Immature natural killer cell (primary cell): ENCODE data around the gene BICDL2. TPM values are rescaled to one million over a fixed set of nuclear protein-coding genes. Genes with fewer than 3 reads are reported as not detected.

ENCODE experiments used
- DNase-seq, 3 donors: peaks; one replicate each; pipeline ENCODE4 v3.0.0; 2022; ENCODE audit warnings: mixed read lengths in 1 of 3
- H3K27ac Mint-ChIP-seq, 6 donors: one replicate each; pipeline ENCODE4 v1.8.0; 2020; ENCODE audit warnings: mixed read lengths in 6 of 6, mild to moderate bottlenecking in 5 of 6, inconsistent platforms in 4 of 6, moderate library complexity in 3 of 6
- H3K27me3 Mint-ChIP-seq, 3 donors: one replicate each; pipeline ENCODE4 v1.8.0; 2020 to 2021; ENCODE audit warnings: low read depth in 3 of 3, mild to moderate bottlenecking in 3 of 3, mixed read lengths in 3 of 3, moderate library complexity in 3 of 3, inconsistent platforms in 1 of 3
- H3K36me3 Mint-ChIP-seq, 3 donors: one replicate each; pipeline ENCODE4 v1.8.0; 2020; ENCODE audit warnings: mixed read lengths in 3 of 3, inconsistent platforms in 2 of 3, mild to moderate bottlenecking in 2 of 3
- H3K4me1 Mint-ChIP-seq, 2 donors: one replicate each; pipeline ENCODE4 v1.8.0; 2020; ENCODE audit warnings: inconsistent platforms in 2 of 2, mild to moderate bottlenecking in 2 of 2, mixed read lengths in 2 of 2, moderate library complexity in 1 of 2
- H3K4me3 Mint-ChIP-seq, 5 donors: one replicate each; pipeline ENCODE4 v1.8.0; 2020; ENCODE audit warnings: mild to moderate bottlenecking in 5 of 5, mixed read lengths in 5 of 5, inconsistent platforms in 3 of 5, moderate library complexity in 3 of 5
- H3K9me3 Mint-ChIP-seq, 6 donors: one replicate each; pipeline ENCODE4 v1.8.0; 2020; ENCODE audit warnings: mild to moderate bottlenecking in 6 of 6, mixed read lengths in 6 of 6, inconsistent platforms in 4 of 6, moderate library complexity in 3 of 6
- polyA plus RNA-seq, 3 donors: library from polyadenylated mRNA; unstranded; fragments of 300-500 nt; fragmentation: Illumina TruSeq; gene quantifications; one replicate each; pipeline ENCODE4 v1.2.3, GENCODE V29; 2021

Gene BICDL2
- polyA plus RNA-seq, 3 donors from 2014 or later, result not detected

GRCh38 chr16:2981899-2982250 is 54.9 kb downstream of the BICDL2 start:
- H3K27ac Mint-ChIP-seq, result peak overlapping the region in 5 of 6 donors; percentile 29 to 85 (median 73)
- H3K27me3 Mint-ChIP-seq, result peaks cover 2 to 6% (median 3%) of the 10 kb centered on the region in 3 donors
- peaks cover 15 to 18% of the 10 kb centered on the region in 2 donors for H3K4me1 Mint-ChIP-seq
- H3K36me3 Mint-ChIP-seq, result no peaks in the 10 kb centered on the region
- no peaks in the 10 kb centered on the region for H3K9me3 Mint-ChIP-seq
- peak overlapping the region; percentile 78 to 89 (median 83) for H3K4me3 Mint-ChIP-seq
- DNase-seq, result no peak

GRCh38 chr16:2981177-2981898 is 55.4 kb downstream of the BICDL2 start:
- H3K27me3 Mint-ChIP-seq, result peaks cover 2 to 6% (median 3%) of the 10 kb centered on the region in 3 donors
- peaks cover 15 to 18% of the 10 kb centered on the region in 2 donors for H3K4me1 Mint-ChIP-seq
- peak overlapping the region; percentile 56 to 85 (median 77) for H3K27ac Mint-ChIP-seq
- DNase-seq, result no peak
- H3K9me3 Mint-ChIP-seq, result no peaks in the 10 kb centered on the region
- peak overlapping the region; percentile 78 to 89 (median 83) for H3K4me3 Mint-ChIP-seq
- no peaks in the 10 kb centered on the region for H3K36me3 Mint-ChIP-seq

DNA sequence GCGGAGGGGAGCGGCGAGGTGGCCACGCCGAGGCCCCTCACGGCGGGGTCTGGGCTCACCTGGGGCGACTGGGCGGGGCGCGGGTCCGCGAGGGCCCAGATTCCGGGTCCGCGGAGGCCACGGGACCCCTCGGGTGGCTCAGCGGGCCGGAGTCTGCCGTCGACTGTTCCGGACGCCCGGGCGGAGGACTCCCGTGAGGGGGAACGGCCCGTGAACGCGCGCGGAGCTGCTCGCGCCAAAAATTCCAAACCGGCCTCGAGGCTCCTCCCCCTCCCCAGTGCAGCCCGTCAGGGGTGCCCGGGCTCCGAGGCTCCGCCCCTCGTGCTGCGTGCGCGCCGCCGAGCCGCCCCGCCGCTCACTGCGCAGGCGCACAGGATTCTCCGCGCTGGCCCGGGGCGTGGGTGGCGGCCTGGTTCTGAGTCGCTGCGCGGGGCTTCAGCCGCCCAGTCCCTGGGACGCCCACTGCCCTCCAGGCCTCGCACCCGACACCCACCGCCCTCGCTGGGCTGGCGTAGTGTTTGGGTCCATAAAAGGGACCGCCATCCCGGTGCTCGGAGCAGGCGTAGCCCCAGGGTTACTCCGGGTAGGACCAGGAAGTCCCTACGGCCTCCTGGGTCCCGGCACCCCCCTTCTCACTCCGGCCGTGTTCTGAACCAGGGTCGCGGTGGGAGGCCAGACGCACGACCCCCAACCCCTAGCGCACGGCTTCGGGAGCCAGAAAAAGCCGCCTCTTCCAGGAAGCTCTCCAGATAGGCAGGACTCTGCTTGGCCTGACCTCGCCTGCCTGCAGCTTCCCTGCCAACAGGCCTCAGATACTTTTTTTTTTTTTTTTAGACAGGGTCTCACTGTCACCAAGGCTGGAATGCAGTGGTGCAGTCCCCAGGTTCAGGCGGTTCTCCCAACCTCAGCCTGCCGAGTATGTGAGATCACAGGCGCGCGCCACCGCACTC is 56.2 kb downstream of the BICDL2 start, which contains the start of gene PKMYT1:
Gene PKMYT1, minus strand, starts transcription at position 220 of the 950 bp plus-strand sequence. CDS start 789 bp downstream, outside the sequence.
- Mint-ChIP-seq H3K4me3 (peak within 1 kb of the TSS; percentile 78 to 89 (median 83)), H3K4me1 (peaks cover 15 to 18% of the 10 kb centered on the region in 2 donors), H3K9me3 (no peaks in the 10 kb centered on the region), H3K36me3 (no peaks in the 10 kb centered on the region), H3K27ac (peak within 1 kb of the TSS; percentile 67 to 85 (median 76)), H3K27me3 (peaks cover 2 to 6% (median 3%) of the 10 kb centered on the region in 3 donors)
- DNase-seq, result peak; percentile 95 to 96 (median 96)

GRCh38 chr16:2979669-2980226 is 57.0 kb downstream of the BICDL2 start:
- Mint-ChIP-seq H3K9me3 (no peaks in the 10 kb centered on the region), H3K27ac (no peak overlapping the region), H3K36me3 (no peaks in the 10 kb centered on the region), H3K4me1 (peaks cover 15 to 18% of the 10 kb centered on the region in 2 donors), H3K4me3 (peak overlapping the region in 4 of 5 donors; percentile 38 to 58 (median 53)), H3K27me3 (peaks cover 2 to 6% (median 3%) of the 10 kb centered on the region in 3 donors)
- no peak for DNase-seq

Other genes starting within 250 kb of the BICDL2 start
- 1 to 10 TPM in 2 of 3 donors, not detected in 1; 1.1 to 4.0 TPM for gene PRSS33, start 249.4 kb downstream of the BICDL2 start, polyA plus RNA-seq
- gene PRSS41, start 238.5 kb downstream of the BICDL2 start, polyA plus RNA-seq, result not detected
- gene PRSS21, start 219.7 kb downstream of the BICDL2 start, polyA plus RNA-seq, result 10 to 100 TPM in 1 of 3 donors, 1 to 10 TPM in 2; 3.1 to 11.0 (median 6.8) TPM
- gene ZG16B, start 206.6 kb downstream of the BICDL2 start, polyA plus RNA-seq, result 1 to 10 TPM; 1.2 to 3.9 (median 1.5) TPM
- under 1 TPM in 2 of 3 donors, not detected in 1; 0.23 to 0.40 TPM for gene PRSS22, start 178.8 kb downstream of the BICDL2 start, polyA plus RNA-seq
- 10 to 100 TPM; 15.9 to 24.5 (median 18.3) TPM for gene FLYWCH2, start 153.7 kb downstream of the BICDL2 start, polyA plus RNA-seq
- gene FLYWCH1, start 125.0 kb downstream of the BICDL2 start, polyA plus RNA-seq, result 10 to 100 TPM in 1 of 3 donors, 1 to 10 TPM in 2; 2.5 to 16.1 (median 4.8) TPM
- not detected for gene KREMEN2, start 72.7 kb downstream of the BICDL2 start, polyA plus RNA-seq
- 1 to 10 TPM; 2.7 to 3.5 (median 2.7) TPM for gene PAQR4, start 67.6 kb downstream of the BICDL2 start, polyA plus RNA-seq
- gene PKMYT1, start 56.5 kb downstream of the BICDL2 start, polyA plus RNA-seq, result 1 to 10 TPM in 2 of 3 donors, not detected in 1; 3.2 to 4.3 TPM
- gene CLDN9, start 24.0 kb downstream of the BICDL2 start, polyA plus RNA-seq, result not detected
- not detected for gene CLDN6, start 18.8 kb downstream of the BICDL2 start, polyA plus RNA-seq
- 1 to 10 TPM; 1.2 to 1.4 (median 1.4) TPM for gene TNFRSF12A, start 16.6 kb downstream of the BICDL2 start, polyA plus RNA-seq
- gene HCFC1R1, start 13.0 kb downstream of the BICDL2 start, polyA plus RNA-seq, result 10 to 100 TPM; 17.2 to 37.3 (median 21.5) TPM
- 10 to 100 TPM; 40.1 to 45.4 (median 42.1) TPM for gene THOC6, start 12.9 kb downstream of the BICDL2 start, polyA plus RNA-seq
- gene MMP25, start 9.6 kb upstream of the BICDL2 start, polyA plus RNA-seq, result 1 to 10 TPM in 1 of 3 donors, under 1 TPM in 2; 0.19 to 2.2 (median 0.73) TPM
- 1,000 to 10,000 TPM in 1 of 3 donors, 100 to 1,000 TPM in 2; 878 to 1,331 (median 944) TPM for gene IL32, start 28.7 kb upstream of the BICDL2 start, polyA plus RNA-seq
- under 1 TPM in 1 of 3 donors, not detected in 2; 0.13 TPM for gene ZSCAN10, start 62.4 kb upstream of the BICDL2 start, polyA plus RNA-seq
- gene ZNF205, start 75.6 kb upstream of the BICDL2 start, polyA plus RNA-seq, result under 1 TPM in 1 of 3 donors, not detected in 2; 0.13 TPM
- gene ZNF213, start 98.1 kb upstream of the BICDL2 start, polyA plus RNA-seq, result 1 to 10 TPM; 1.7 to 4.5 (median 2.4) TPM
- gene OR1F1, start 151.3 kb upstream of the BICDL2 start, polyA plus RNA-seq, result not detected
- gene ZNF200, start 198.2 kb upstream of the BICDL2 start, polyA plus RNA-seq, result 10 to 100 TPM in 1 of 3 donors, 1 to 10 TPM in 2; 6.2 to 14.5 (median 9.8) TPM
- gene MEFV, start 219.7 kb upstream of the BICDL2 start, polyA plus RNA-seq, result under 1 TPM in 2 of 3 donors, not detected in 1; 0.32 to 0.46 TPM
- 10 to 100 TPM; 38.2 to 51.0 (median 42.9) TPM for gene ZNF263, start 246.5 kb upstream of the BICDL2 start, polyA plus RNA-seq